Measurements from ENCODE around the gene COL20A1.
"Not testable (repeated sequence)": the region's sequence is repeated elsewhere in the genome, so short reads cannot be mapped to it uniquely, and the experiment has no call there.

The COL20A1 gene

GRCh38 chr20:63379296-63379695 is 86.3 kb downstream of the COL20A1 start:
- no peak for DNase-seq

GRCh38 chr20:63379872-63380271 is 86.9 kb downstream of the COL20A1 start:
- not testable (repeated sequence) for DNase-seq

- DNase-seq, result no peak
Observed at GRCh38 chr20:63380346-63380870, 87.4 kb downstream of the COL20A1 start.

- DNase-seq, result peak; percentile 31
Observed at GRCh38 chr20:63381781-63382431, 88.9 kb downstream of the COL20A1 start.

GRCh38 chr20:63382551-63383300 is 89.7 kb downstream of the COL20A1 start:
- no peak for DNase-seq

GRCh38 chr20:63383556-63383955 is 90.6 kb downstream of the COL20A1 start:
- no peak for DNase-seq

- DNase-seq, result no peak
Observed at GRCh38 chr20:63384336-63384735, 91.3 kb downstream of the COL20A1 start.
